K562 (cell line): ENCODE measurements around the gene KCNIP2. TPM values are rescaled to one million over a fixed set of nuclear protein-coding genes. Genes with fewer than 3 reads are reported as not detected.

Experiments used
- CEBPB ChIP-seq: fragments of 450-650 bp; IDR thresholded peaks from 2 replicates; pipeline ENCODE4 v1.6.1; 2016; ENCODE audit warnings: missing genetic modification characterization, missing compliant biosample characterization
- CHD1 ChIP-seq: fragments of 200-600 bp; sonication (generic); IDR thresholded peaks from one replicate; pipeline ENCODE4 v1.6.1; 2012; ENCODE audit warnings: mild to moderate bottlenecking, moderate library complexity, low read length, inconsistent platforms
- FOXA3 ChIP-seq, 2 experiments: fragments of 450-650 bp in 1 of 2; sonication (generic) in 1 of 2; formaldehyde crosslinking; IDR thresholded peaks in 1 of 2; conservative IDR thresholded peaks in 1 of 2; 2 replicates each; pipeline versions ENCODE4 v1.4.0 to v1.8.0; 2020 to 2022; ENCODE audit warnings: mild to moderate bottlenecking in 2 of 2, missing genetic modification reagents in 1 of 2
- FOXM1 ChIP-seq, 2 experiments: fragments of 450-650 bp in 1 of 2; sonication (generic) in 1 of 2; formaldehyde crosslinking in 1 of 2; IDR thresholded peaks; 2 replicates each; pipeline versions ENCODE4 v1.6.1 to v1.9.0; 2017 to 2022; ENCODE audit warnings: low read depth in 2 of 2, mild to moderate bottlenecking in 2 of 2, missing genetic modification reagents in 1 of 2, moderate library complexity in 1 of 2
- GATAD2B ChIP-seq: fragments of 450-650 bp; IDR thresholded peaks from 2 replicates; pipeline ENCODE4 v1.6.1; 2017; ENCODE audit warnings: mild to moderate bottlenecking, borderline replicate concordance
- HMGN3 ChIP-seq: IDR thresholded peaks from 2 replicates; pipeline ENCODE4 v1.6.1; 2011; ENCODE audit warnings: borderline replicate concordance, low read depth, mild to moderate bottlenecking, mixed read lengths, low read length; ENCODE audit not compliant: insufficient read length; ENCODE audit errors: extremely low read depth
- JUNB ChIP-seq: fragments of 450-650 bp; formaldehyde crosslinking; conservative IDR thresholded peaks from 2 replicates; pipeline ENCODE4 v1.4.0; 2020; ENCODE audit warnings: mild to moderate bottlenecking
- PHF20 ChIP-seq: fragments of 450-650 bp; IDR thresholded peaks from 2 replicates; pipeline ENCODE4 v1.6.1; 2018; ENCODE audit not compliant: partially characterized antibody
- POLR3G ChIP-seq: IDR thresholded peaks from 2 replicates; pipeline ENCODE4 v1.6.1; 2011; ENCODE audit not compliant: insufficient read length, insufficient replicate concordance; ENCODE audit errors: extremely low read depth
- RB1 ChIP-seq: fragments of 450-650 bp; IDR thresholded peaks from 2 replicates; pipeline ENCODE4 v1.6.1; 2017; ENCODE audit warnings: low read depth, mild to moderate bottlenecking
- RBM17 ChIP-seq: fragments of 200-400 bp; formaldehyde crosslinking; IDR thresholded peaks from 2 replicates; pipeline ENCODE4 v1.6.1; 2017; ENCODE audit warnings: low read depth, mild to moderate bottlenecking, low read length, borderline replicate concordance
- TAF1 ChIP-seq: IDR thresholded peaks from 2 replicates; pipeline ENCODE4 v1.6.1; 2011; ENCODE audit warnings: mild to moderate bottlenecking, low read length, moderate library complexity; ENCODE audit not compliant: insufficient read depth, control insufficient read depth, severe bottlenecking; ENCODE audit errors: extremely low read depth
- U2AF1 ChIP-seq: fragments of 200-400 bp; formaldehyde crosslinking; optimal IDR thresholded peaks from 2 replicates; pipeline ENCODE3; 2017; ENCODE audit warnings: mild to moderate bottlenecking, low read depth, low read length, moderate library complexity
- ZFP1 ChIP-seq: fragments of 450-650 bp; formaldehyde crosslinking; IDR thresholded peaks from 2 replicates; pipeline ENCODE4 v1.4.0; 2020; ENCODE audit warnings: mild to moderate bottlenecking, mixed read lengths
- ZNF668 ChIP-seq: fragments of 250-450 bp; sonication (Bioruptor Pico); IDR thresholded peaks from 2 replicates; pipeline ENCODE4 v1.8.0; 2022; ENCODE audit warnings: mild to moderate bottlenecking, inconsistent platforms
- polyA plus RNA-seq, 8 experiments: library from polyadenylated mRNA; depleted of rRNA in 4 of 8; stranded (reverse) in 5 of 8; unstranded in 3 of 8; fragments of >200 nt; fragmentation: Nextera tagmentation in 2 of 8; fragmentation: Illumina TruSeq in 1 of 8; extraction: Ambion mirVana in 2 of 8; extraction: Trizol in 1 of 8; gene quantifications; 2 replicates each; pipeline versions ENCODE4 v1.2.1 to v1.2.3, GENCODE V29; 2011 to 2014; ENCODE audit warnings: inconsistent platforms in 1 of 8, missing spikeins in 1 of 8
- total RNA-seq, 7 experiments: library from RNA; depleted of rRNA in 6 of 7; stranded (reverse); fragments of >200 nt in 6 of 7; fragmentation: Illumina TruSeq in 2 of 7; extraction: Trizol in 2 of 7; gene quantifications; 2 replicates each; pipeline versions ENCODE4 v1.2.1 to v1.2.3, GENCODE V29; 2011 to 2021; ENCODE audit warnings: low replicate concordance in 1 of 7
- TF ChIP-seq, protein P1 (sequence below): fragments of 250-450 bp; sonication (Bioruptor Pico); IDR thresholded peaks from 2 replicates; pipeline ENCODE4 v1.4.0; 2020; ENCODE audit warnings: mild to moderate bottlenecking, moderate library complexity, borderline replicate concordance
- TF ChIP-seq, protein P2 (sequence below), 2 experiments: fragments of 200-800 bp in 1 of 2; sonication (Bioruptor generic) in 1 of 2; sonication (generic) in 1 of 2; formaldehyde crosslinking in 1 of 2; IDR thresholded peaks in 1 of 2; conservative IDR thresholded peaks in 1 of 2; 2 replicates each; pipeline versions ENCODE4 v1.5.0 to v1.6.1; 2016 to 2020; ENCODE audit warnings: missing compliant biosample characterization in 1 of 2, missing genetic modification characterization in 1 of 2, missing genetic modification reagents in 1 of 2
- TF ChIP-seq, protein P3 (sequence below): fragments of 250-450 bp; sonication (Bioruptor Pico); IDR thresholded peaks from 2 replicates; pipeline ENCODE4 v1.9.0; 2021; ENCODE audit warnings: mild to moderate bottlenecking, inconsistent platforms

KCNIP2 gene
- total and polyA plus RNA-seq, 9 of the 15 experiments (the other 6 are each of a cell fraction or from before 2014, with no cell fraction given): 2.5 to 7.6 (median 4.1) TPM

GRCh38 chr10:101817337-101818118, 26.1 kb downstream of the KCNIP2 start (continued):
- TF ChIP-seq, protein P1, sequence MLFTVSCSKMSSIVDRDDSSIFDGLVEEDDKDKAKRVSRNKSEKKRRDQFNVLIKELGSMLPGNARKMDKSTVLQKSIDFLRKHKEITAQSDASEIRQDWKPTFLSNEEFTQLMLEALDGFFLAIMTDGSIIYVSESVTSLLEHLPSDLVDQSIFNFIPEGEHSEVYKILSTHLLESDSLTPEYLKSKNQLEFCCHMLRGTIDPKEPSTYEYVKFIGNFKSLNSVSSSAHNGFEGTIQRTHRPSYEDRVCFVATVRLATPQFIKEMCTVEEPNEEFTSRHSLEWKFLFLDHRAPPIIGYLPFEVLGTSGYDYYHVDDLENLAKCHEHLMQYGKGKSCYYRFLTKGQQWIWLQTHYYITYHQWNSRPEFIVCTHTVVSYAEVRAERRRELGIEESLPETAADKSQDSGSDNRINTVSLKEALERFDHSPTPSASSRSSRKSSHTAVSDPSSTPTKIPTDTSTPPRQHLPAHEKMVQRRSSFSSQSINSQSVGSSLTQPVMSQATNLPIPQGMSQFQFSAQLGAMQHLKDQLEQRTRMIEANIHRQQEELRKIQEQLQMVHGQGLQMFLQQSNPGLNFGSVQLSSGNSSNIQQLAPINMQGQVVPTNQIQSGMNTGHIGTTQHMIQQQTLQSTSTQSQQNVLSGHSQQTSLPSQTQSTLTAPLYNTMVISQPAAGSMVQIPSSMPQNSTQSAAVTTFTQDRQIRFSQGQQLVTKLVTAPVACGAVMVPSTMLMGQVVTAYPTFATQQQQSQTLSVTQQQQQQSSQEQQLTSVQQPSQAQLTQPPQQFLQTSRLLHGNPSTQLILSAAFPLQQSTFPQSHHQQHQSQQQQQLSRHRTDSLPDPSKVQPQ: no peak
- peak; percentile 91 for TF ChIP-seq CHD1
- TF ChIP-seq FOXM1 (IDR thresholded peaks at IDR 0.05; ENCODE audit: low read depth): no peak
- TF ChIP-seq FOXM1 (CRISPR knock-in tag; IDR thresholded peaks at IDR 0.05; ENCODE audit: low read depth): no peak
- TF ChIP-seq RBM17: no peak
- TF ChIP-seq HMGN3: peak; percentile 49
- no peak for TF ChIP-seq ZNF668
- no peak for TF ChIP-seq ZFP1 (CRISPR knock-in tag)
- TF ChIP-seq RB1: no peak
- no peak for TF ChIP-seq GATAD2B
- TF ChIP-seq POLR3G: no peak
- no peak for TF ChIP-seq PHF20
- peak; percentile 51 for TF ChIP-seq TAF1
- TF ChIP-seq, protein P2, sequence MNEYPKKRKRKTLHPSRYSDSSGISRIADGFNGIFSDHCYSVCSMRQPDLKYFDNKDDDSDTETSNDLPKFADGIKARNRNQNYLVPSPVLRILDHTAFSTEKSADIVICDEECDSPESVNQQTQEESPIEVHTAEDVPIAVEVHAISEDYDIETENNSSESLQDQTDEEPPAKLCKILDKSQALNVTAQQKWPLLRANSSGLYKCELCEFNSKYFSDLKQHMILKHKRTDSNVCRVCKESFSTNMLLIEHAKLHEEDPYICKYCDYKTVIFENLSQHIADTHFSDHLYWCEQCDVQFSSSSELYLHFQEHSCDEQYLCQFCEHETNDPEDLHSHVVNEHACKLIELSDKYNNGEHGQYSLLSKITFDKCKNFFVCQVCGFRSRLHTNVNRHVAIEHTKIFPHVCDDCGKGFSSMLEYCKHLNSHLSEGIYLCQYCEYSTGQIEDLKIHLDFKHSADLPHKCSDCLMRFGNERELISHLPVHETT (CRISPR knock-in tag; conservative IDR thresholded peaks at IDR 0.05 in 1 of 2, IDR thresholded peaks at IDR 0.05 in 1 of 2): no peak; a peak in 1 of 4 replicates
- TF ChIP-seq CEBPB: no peak
- TF ChIP-seq, protein P3, sequence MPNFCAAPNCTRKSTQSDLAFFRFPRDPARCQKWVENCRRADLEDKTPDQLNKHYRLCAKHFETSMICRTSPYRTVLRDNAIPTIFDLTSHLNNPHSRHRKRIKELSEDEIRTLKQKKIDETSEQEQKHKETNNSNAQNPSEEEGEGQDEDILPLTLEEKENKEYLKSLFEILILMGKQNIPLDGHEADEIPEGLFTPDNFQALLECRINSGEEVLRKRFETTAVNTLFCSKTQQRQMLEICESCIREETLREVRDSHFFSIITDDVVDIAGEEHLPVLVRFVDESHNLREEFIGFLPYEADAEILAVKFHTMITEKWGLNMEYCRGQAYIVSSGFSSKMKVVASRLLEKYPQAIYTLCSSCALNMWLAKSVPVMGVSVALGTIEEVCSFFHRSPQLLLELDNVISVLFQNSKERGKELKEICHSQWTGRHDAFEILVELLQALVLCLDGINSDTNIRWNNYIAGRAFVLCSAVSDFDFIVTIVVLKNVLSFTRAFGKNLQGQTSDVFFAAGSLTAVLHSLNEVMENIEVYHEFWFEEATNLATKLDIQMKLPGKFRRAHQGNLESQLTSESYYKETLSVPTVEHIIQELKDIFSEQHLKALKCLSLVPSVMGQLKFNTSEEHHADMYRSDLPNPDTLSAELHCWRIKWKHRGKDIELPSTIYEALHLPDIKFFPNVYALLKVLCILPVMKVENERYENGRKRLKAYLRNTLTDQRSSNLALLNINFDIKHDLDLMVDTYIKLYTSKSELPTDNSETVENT (CRISPR knock-in tag): no peak
- no peak for TF ChIP-seq U2AF1
- no peak for TF ChIP-seq FOXA3 (CRISPR knock-in tag; conservative IDR thresholded peaks at IDR 0.05 in 1 of 2, IDR thresholded peaks at IDR 0.05 in 1 of 2)
- no peak for TF ChIP-seq JUNB (CRISPR knock-in tag)
